Thoracic aorta (tissue), 2 donors: ENCODE data around the gene NCKAP5. TPM values are rescaled to one million over a fixed set of nuclear protein-coding genes. Genes with fewer than 3 reads are reported as not detected.
A peak's percentile ranks its signal among the peaks of the same experiment; 100 is the strongest.

Source experiments
- ATAC-seq: fragments of 150-250 bp; one replicate; pipeline ENCODE4 v1.8.0; 2017; ENCODE audit warnings: low read depth; ENCODE audit not compliant: insufficient number of reproducible peaks, low FRiP score
- DNase-seq: peaks from one replicate; pipeline ENCODE4 v3.0.0-alpha.2; 2020; ENCODE audit warnings: low spot score
- H3K27ac ChIP-seq, 2 donors: fragments of 200-600 bp; sonication (generic); 1 replicate in 1 of 2; 2 replicates in 1 of 2; pipeline ENCODE4 v1.5.1; 2016; ENCODE audit warnings: mild to moderate bottlenecking in 2 of 2, moderate library complexity in 2 of 2
- H3K27me3 ChIP-seq: fragments of 200-600 bp; sonication (generic); replicated peaks from 2 replicates; pipeline ENCODE4 v1.6.0; 2016; ENCODE audit warnings: mild to moderate bottlenecking; ENCODE audit not compliant: insufficient read depth
- H3K36me3 ChIP-seq: fragments of 200-600 bp; sonication (generic); one replicate; pipeline ENCODE4 v1.5.1; 2016
- H3K4me1 ChIP-seq, 2 donors: fragments of 200-600 bp; sonication (generic); 1 replicate in 1 of 2; 2 replicates in 1 of 2; pipeline versions ENCODE4 v1.5.1 to v1.6.0; 2016; ENCODE audit warnings: low read depth in 2 of 2, mild to moderate bottlenecking in 1 of 2; ENCODE audit not compliant: control insufficient read depth in 1 of 2
- H3K4me3 ChIP-seq: fragments of 200-600 bp; sonication (generic); 2 replicates; pipeline ENCODE4 v1.5.1; 2016; ENCODE audit warnings: mild to moderate bottlenecking
- H3K9me3 ChIP-seq: fragments of 200-600 bp; sonication (generic); 2 replicates; pipeline ENCODE4 v1.5.1; 2016
- total RNA-seq, 2 donors: library from RNA; depleted of rRNA; stranded (reverse); fragments of >200 nt; gene quantifications; one replicate each; pipeline versions ENCODE4 v1.1.0 to v1.2.3, GENCODE V29; 2016
- TF ChIP-seq, protein P1 (sequence below): fragments of 200-600 bp; sonication (generic); IDR thresholded peaks from one replicate; pipeline ENCODE4 v1.5.1; 2019; ENCODE audit warnings: antibody characterized with exemption

NCKAP5 gene
- total RNA-seq, 2 donors from 2014 or later, result 1.2 to 1.9 TPM

DNA sequence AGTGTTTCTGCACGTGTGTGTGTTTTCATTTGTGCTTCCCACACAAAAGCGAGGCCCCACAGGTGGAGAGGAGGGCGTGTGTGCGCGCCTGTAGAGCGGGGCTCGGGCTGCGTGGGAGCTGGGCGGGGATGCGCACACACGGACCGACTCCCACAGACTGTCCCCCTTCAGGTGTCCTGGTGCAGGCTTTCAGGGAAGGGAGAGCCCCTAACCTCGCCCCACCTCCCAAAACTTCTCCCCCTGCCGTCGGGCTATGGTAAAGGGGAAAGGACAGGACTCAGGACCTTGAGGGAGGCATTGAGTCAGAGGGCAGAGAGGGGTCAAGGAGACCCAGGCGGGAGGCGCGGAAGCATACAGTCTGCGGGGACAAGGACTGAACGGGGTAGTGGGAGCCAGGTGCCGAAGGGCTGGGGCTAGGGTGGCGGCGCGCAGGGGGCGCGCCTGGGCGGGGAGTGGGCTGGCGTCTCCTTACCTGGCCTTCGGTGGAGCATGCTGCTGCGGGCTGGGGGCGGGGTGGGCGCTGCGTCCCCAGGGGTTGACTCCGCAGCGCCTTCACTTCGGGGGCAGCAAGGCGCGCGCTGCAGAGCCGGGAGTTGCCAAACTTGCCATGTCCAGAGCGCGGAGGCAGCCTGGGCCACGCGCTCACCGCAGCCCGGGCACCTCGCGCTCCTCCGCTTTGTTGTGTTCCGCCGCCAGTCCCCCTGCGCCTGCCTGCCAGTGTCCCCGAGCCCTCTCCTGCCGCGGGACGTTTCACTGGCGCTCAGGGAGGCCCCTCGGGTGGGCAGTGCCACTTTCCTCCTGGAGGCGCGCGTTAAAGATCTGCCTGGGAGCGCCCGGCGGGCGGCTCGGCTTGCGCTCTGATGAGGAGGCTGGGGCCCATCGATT lies 302.0 kb downstream of the NCKAP5 start:
- no peaks in the 10 kb centered on the region for H3K36me3 ChIP-seq
- no peaks in the 10 kb centered on the region for H3K9me3 ChIP-seq
- no peaks in the 10 kb centered on the region for H3K27me3 ChIP-seq
- H3K4me3 ChIP-seq, result peak overlapping the region; percentile 53
- TF ChIP-seq, protein P1, sequence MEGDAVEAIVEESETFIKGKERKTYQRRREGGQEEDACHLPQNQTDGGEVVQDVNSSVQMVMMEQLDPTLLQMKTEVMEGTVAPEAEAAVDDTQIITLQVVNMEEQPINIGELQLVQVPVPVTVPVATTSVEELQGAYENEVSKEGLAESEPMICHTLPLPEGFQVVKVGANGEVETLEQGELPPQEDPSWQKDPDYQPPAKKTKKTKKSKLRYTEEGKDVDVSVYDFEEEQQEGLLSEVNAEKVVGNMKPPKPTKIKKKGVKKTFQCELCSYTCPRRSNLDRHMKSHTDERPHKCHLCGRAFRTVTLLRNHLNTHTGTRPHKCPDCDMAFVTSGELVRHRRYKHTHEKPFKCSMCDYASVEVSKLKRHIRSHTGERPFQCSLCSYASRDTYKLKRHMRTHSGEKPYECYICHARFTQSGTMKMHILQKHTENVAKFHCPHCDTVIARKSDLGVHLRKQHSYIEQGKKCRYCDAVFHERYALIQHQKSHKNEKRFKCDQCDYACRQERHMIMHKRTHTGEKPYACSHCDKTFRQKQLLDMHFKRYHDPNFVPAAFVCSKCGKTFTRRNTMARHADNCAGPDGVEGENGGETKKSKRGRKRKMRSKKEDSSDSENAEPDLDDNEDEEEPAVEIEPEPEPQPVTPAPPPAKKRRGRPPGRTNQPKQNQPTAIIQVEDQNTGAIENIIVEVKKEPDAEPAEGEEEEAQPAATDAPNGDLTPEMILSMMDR, result no peak
- no peak for ATAC-seq
- DNase-seq, result no peak
- H3K4me1 ChIP-seq, result no peaks in the 10 kb centered on the region
- no peak overlapping the region for H3K27ac ChIP-seq

DNA sequence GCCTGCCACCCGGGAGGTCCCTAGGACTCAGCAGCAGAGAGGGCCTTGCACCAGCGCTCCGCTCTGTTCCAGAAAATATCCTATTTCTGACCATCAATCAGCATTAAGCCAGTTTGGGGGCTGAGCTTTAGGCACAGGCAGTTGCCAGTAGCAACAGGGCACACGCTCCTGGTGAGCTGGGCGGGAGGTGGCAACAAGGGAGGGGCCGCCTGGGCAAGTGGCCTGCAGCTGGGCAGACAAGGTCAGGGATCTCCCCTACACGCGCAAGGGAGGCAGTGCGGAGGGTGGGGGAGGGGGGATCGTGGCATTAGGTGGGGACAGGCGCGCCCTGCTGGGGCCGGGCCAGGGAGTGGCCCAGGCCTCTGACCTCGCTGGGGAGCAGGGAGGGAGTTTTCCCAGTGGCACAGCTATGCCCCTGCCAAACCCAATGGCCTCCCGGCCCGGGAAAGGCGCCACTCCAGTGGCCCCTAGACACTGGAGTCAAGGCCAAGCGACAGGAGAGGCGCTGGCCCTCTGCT lies 302.8 kb downstream of the NCKAP5 start:
- Histone ChIP-seq H3K27ac (no peak overlapping the region), H3K4me1 (no peaks in the 10 kb centered on the region), H3K4me3 (peak overlapping the region; percentile 53), H3K36me3 (no peaks in the 10 kb centered on the region), H3K9me3 (no peaks in the 10 kb centered on the region), H3K27me3 (no peaks in the 10 kb centered on the region)
- ATAC-seq, result no peak
- TF ChIP-seq, protein P1, result no peak
- DNase-seq, result no peak

DNA sequence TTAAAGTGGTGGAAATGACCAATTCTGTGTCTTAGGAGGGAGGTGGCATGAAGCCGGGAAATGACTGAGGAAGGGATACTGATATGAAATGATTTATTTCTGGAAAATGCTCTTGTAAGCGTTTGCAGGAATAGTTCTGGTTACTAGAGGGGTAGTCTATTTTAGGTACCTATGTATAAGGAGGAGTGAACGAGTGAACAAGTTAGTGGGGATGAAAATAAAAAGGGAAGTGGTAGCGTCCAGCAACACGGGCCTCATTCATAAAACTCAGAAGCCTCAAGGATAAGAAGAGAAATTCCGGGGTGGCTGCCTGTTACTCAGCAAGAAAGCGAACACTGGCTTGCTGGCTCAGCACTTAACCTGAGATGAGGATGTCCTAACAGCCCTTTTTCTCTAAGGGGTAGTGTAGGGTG lies 303.3 kb downstream of the NCKAP5 start:
- ATAC-seq, result no peak
- H3K27ac ChIP-seq, result no peak overlapping the region
- H3K9me3 ChIP-seq, result no peaks in the 10 kb centered on the region
- H3K4me1 ChIP-seq, result no peaks in the 10 kb centered on the region
- peak overlapping the region; percentile 53 for H3K4me3 ChIP-seq
- H3K27me3 ChIP-seq, result no peaks in the 10 kb centered on the region
- no peak for DNase-seq
- TF ChIP-seq, protein P1, result no peak
- no peaks in the 10 kb centered on the region for H3K36me3 ChIP-seq

DNA sequence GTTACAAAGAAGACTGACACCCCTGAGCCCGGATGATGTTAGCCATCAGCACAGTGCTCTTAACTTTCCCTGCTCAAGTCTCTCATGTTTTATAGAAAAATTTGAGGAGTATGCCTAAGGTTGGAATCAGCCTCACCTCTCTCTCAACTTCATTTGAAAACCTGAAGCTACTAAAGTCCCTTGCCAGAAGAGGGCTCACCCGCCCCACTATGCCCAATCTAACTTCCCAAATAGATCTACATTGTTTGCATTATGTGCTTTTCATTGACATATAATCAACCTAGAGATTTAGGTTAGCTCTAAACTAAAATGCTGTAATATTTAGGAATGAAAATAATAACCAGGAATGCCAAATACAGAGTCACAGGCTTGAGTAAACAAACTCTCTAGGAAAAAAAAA lies 305.4 kb downstream of the NCKAP5 start:
- Histone ChIP-seq H3K27ac (no peak overlapping the region), H3K4me1 (no peaks in the 10 kb centered on the region), H3K36me3 (no peaks in the 10 kb centered on the region), H3K4me3 (no peak overlapping the region), H3K9me3 (no peaks in the 10 kb centered on the region), H3K27me3 (no peaks in the 10 kb centered on the region)
- TF ChIP-seq, protein P1, result no peak
- ATAC-seq (no peak), DNase-seq (no peak)

DNA sequence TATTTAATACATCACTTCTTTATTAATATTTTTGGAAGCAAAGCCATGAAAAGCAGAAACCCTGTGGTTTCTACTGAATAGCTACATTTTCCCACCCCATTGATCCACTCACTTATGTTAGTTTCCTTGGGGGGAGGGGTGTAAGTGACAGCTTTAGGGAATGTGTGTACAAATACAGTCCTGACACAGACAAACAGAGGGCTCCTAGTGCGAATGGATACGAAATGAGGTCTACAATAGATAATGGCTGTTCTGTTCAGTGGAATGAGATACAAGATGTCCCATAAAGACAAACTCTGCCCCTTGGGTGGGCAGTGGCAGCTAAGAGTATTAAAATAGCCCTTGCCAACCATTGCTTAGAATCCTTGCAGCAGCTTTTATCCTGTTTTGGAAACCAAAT lies 312.9 kb downstream of the NCKAP5 start:
- DNase-seq, result no peak
- H3K36me3 ChIP-seq, result no peaks in the 10 kb centered on the region
- no peaks in the 10 kb centered on the region for H3K4me1 ChIP-seq
- no peak overlapping the region for H3K4me3 ChIP-seq
- no peaks in the 10 kb centered on the region for H3K9me3 ChIP-seq
- no peak overlapping the region for H3K27ac ChIP-seq
- H3K27me3 ChIP-seq, result no peaks in the 10 kb centered on the region
- TF ChIP-seq, protein P1, result no peak
- no peak for ATAC-seq
